OCI-M2 (cell line): Measurements from ENCODE around the gene ARHGEF1.
"Not testable (repeated sequence)": the region's sequence is repeated elsewhere in the genome, so short reads cannot be mapped to it uniquely, and the experiment has no call there.

ENCODE experiments used
- DNase-seq: peaks from one replicate; lab custom pipeline; 2025; ENCODE audit not compliant: unreplicated experiment; lab: John Stamatoyannopoulos, UW

ARHGEF1 gene

DNA sequence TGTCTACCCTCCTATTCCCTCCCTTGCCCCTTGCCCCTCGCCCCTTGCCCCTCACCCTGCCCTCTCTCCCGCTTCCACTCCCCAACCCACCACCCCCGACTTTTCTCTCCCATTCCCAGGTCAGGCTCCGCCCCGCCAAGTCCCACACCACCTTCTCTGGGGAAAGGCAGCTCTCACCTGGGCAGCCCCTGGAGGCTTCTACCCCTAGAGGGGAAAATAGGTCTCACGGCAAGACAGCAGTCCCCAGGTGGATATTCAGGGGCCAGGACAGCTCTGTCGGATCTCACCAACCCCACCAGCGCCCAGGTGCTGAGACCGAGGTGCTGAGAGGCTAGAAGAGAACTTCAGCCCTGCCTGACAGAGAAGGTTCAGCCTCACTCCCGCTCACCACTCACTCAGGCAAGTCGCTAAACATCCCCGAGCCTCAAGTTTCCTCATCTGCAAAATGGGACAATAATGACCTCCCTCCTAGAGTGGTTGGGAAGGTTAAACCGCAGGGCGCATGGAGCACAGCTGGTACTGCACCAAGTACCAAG lies 46.6 kb downstream of the ARHGEF1 start:
- no peak for DNase-seq

DNA sequence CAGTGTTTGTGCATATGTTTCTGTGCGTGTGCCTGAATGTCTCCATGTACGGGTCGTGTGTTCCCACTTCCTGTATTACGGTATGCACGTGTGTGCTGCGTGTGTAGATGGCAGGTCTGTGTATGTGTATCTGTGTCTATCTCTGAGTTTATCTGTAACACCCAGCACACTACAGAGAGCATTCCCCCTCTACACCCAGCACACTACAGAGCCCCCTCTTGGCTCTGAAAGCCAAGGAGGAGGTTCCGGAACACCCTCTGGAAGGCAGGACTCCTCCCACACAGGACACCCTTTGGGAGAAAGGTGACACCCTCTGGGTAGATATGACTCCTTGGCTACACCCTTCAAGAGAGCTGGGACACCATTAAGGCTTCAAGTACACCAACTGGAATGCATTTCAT lies 47.3 kb downstream of the ARHGEF1 start:
- no peak for DNase-seq

DNA sequence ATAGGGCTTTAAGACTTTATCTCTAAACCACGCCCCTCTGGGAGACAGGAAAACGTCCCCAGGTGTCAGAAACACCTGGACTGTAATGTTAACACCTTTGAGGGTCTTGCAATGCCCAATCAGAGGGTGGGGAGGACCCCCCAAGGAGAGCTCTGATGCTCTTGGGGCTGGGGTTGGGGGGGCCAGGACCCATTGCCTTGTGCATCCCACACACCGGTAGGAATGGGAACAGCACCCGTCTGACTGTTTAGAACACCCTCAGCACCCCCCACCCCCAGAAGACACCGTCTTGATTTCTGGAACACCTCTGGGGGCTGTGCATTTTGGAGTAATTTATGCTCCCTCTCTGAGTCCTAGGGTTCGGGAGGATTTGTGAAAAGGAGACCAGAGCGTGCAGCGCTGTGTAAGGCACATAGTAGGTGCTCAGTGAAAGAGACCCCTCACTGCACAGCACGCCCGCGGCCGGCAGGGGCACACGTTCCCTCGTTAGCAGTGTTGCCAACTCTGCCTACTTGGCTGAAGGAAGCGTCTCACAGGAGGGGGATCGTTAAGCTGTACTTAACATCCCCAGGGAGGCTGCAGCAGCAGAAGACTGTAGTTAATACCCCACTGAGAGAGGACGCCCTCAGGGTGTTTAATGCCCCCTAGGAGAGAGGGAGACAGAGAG lies 48.1 kb downstream of the ARHGEF1 start:
- no peak for DNase-seq

DNA sequence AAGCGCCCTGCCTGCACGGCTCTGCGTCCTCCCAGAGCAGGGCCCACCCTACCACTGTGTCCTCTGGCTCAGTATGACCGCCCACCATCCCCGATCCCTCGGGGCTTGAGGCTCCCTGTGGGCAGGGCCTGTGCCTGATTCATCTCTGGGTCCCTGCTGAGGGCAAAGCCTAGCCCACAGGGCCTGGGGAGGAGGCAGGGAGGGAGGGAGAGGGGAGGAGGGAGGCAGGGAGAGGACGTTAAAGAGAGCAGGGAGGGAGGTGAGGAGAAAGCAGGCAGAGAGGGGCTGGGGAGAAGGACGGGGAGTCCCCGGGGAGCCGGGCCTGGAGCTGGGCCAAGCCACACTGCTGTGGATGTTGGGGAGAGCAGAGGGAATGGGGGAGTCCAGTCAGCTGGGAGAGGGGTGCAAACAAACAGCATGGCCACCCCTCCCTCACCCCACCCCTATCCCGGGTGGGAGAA lies 49.3 kb downstream of the ARHGEF1 start:
- DNase-seq, result no peak

DNA sequence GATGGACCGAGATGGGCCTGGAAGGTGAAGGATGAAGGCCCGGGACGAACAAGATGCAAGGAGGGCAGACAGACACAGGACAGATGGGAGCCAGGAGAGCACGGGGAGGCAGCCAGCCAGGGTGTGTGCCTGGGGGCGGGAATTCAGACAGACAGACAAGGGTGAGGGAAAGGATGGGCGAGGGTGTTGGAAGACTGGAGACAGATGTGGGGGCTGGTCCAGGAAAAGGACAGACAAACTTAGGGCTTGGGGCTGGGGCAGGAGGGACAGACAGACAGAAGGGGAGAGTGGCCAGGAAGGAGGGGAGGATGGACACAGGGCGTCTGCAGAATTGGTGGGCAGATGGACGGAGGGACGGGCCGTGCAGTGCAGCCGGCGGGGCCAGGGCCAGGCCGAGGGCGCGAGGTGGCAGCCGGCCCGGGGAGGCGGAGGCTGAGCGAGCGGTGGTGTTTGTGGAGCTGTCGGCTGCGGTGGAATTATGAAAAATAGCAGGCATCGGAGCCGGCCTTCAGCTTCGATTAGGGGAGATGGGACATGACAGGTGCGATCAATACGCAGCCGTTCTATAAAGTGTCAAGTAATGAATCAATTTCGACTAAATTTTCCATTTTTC lies 49.8 kb downstream of the ARHGEF1 start:
- no peak for DNase-seq

DNA sequence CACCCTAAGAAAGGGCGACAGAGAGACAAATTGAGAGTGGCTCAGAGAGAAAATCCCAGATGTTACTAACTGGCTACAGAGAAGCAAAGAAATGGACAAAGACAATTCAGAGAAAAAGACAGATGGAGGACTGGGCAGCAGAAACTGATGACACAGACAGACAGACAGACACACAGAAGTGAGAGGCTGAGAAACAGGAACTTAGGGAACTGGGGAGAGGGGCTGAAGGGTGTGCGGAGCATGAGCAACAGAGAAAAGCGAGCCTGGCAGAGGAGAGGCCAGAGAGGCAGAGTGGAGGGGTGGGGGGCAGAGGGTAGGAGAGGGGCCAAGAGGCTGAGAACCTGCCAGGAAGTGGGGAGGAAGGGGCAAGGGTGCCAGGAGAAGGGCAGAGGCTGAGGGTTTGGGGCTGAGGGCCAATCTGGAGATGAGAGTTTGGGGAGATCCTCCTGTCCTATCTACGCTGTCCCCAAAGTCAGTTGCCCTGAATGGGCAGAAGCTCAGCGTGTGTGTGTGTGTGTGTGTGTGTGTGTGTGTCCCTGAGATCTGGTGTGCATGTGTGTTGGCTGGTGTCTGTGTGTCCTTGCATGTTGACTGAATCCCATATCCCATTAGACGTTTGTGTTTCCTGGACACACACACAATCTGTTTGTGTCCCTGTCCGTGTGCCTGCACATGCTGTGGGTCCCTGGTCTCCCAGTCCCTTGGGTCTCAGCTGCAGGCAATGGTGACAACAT lies 50.9 kb downstream of the ARHGEF1 start:
- DNase-seq, result no peak

DNA sequence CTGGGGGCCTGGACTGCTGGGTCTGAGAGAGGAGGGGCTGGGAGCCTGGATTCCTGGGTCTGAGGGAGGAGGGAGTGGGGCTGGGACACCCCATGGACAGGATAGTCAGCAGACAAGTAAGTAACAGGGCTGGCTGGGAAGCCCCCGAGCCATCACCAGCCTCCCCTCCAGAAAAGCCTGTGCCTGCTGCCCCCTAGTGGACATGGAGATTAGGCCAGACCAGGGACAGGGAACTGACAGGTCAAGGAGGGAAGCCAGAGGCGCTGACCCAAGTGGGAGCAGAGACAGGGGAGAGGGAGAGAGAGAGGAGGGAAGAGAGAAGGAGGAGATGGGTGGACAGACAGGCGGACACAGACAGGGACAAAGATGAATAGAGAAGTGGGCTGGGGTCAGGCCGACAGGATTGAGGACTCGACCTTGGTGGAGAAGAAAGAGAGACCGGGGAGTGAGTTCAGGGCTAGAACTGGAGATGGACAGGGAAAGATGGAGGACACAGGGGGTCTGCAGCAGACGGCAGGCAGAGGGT lies 51.9 kb downstream of the ARHGEF1 start:
- peak; percentile 69 for DNase-seq

DNA sequence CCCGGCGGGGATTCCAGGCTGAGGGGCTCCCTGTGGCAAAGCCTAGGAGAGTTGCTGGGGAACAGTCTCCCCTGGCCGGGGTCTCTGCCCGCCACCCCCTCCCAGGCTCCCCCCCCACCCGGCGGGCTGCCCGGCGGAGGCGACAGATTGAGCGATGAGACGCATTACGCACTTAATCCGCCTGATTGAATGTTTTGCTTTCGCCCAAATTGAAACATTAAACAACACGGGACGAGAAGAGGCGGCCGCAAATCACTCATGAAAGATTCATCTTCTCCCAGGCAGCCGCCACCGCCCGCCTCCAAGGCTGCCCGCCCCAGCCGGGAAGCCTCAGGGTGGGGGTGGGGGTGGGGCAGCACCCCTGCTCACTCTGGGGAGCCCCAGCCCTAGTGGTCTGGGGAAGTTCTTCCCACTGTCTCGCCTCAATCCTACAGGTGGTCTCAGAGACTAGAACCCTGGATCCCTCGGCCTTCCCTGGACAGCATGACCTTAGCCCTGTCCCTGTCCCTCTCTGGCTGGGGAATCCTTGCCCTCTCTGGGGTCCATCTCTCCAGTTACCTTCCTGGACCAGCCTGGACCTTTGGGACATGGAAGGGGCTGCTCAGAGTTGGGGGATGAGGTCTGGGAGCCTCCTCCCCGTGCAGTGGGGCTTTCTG lies 52.9 kb downstream of the ARHGEF1 start:
- no peak for DNase-seq

DNA sequence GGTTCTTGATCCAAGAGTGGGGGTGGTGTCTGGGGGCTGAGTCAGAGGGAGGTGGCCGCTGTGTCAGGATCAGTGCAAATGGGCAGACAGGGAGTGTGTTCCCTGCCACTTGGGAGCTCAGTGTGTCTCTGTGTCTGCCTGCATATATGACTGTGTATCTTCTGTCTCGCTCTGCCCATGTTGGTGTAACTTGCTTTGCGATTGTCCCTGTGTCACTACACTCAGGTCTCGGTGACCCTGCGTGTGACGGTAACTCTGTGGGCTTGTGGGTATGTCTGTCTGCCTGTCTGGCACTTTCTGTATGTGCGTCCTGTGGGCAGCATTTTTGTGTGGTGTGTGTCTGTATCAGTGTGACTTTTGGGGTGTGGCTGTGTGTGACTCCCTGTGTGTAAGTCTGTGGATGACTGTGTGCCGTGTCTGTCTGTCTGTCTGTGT lies 53.4 kb downstream of the ARHGEF1 start:
- no peak for DNase-seq

DNA sequence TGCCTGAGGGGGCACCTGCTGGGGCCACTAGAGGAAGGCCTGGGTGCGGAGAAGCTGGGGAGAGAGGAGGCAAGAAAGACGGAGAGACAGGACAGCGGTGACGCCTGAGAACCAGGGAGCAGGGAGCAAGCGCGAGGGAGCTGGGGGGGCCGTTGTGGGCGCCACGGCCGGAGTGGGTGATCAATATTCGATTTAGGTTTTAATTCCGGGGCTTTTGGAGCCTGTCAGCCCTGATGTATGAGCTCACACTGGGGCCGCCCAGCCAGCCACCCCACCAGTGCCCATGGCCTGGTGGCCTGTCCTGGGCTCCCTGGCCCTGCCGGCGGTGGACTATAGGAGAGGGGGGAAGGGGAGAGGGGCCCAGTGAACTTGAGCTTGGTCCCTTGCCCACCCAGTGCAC lies 54.0 kb downstream of the ARHGEF1 start:
- no peak for DNase-seq

DNA sequence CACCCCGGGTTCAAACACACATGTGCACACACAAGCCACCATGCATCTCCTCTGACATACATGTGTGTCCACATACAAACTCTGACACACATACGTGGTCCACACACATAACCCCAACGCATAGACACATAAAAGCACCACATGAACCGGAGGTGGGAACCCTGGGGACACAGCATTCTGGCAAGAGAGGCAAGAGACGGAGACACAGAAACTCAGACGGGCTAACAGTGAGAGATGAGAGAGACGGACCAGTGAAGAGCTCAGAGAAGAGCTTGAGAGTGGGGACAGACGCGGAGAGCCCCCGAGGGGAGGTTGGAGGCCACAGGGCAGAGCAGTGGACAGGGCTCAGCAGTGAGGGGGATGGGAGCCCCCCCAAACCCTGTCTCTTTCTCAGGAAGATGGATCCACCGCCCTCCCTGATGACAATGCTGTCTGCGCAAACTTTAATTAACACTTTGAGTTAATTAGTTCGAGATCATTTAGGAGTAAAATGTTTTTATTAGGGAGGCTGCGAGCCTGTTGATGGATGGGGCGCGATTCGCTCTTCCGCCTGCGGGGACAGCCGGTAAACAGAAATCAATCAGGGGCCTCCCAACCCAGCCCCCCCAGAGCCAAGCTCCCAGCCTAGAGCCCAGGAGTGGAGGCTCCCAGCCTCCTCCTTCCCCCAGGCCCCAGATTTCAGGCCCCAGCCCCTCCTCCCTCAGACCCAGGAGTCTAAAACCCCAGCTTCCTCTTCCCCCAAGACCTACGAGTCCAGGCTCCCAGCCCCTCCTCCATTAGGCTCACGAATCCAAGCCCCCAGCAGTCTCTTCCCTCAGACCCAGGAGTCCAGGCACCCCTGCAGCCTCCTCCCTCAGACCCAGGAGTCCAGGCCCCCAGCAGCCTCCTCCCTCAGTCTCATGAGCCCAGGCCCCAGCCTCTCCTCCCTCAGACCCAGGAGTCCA lies 54.8 kb downstream of the ARHGEF1 start:
- DNase-seq, result no peak

DNA sequence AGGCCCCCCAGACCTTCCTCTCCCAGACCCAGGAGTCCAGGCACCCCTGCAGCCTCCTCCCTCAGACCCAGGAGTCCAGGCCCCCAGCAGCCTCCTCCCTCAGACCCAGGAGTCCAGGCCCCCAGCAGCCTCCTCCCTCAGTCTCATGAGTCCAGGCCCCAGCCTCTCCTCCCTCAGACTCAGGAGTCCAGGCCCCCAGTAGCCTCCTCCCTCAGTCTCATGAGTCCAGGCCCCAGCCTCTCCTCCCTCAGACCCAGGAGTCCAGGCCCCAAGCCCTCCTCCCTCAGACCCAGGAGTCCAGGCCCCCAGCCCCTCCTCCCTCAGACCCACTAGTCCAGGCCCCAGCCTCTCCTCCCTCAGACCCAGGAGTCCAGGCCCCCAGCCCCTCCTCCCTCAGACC lies 56.2 kb downstream of the ARHGEF1 start:
- not testable (repeated sequence) for DNase-seq

DNA sequence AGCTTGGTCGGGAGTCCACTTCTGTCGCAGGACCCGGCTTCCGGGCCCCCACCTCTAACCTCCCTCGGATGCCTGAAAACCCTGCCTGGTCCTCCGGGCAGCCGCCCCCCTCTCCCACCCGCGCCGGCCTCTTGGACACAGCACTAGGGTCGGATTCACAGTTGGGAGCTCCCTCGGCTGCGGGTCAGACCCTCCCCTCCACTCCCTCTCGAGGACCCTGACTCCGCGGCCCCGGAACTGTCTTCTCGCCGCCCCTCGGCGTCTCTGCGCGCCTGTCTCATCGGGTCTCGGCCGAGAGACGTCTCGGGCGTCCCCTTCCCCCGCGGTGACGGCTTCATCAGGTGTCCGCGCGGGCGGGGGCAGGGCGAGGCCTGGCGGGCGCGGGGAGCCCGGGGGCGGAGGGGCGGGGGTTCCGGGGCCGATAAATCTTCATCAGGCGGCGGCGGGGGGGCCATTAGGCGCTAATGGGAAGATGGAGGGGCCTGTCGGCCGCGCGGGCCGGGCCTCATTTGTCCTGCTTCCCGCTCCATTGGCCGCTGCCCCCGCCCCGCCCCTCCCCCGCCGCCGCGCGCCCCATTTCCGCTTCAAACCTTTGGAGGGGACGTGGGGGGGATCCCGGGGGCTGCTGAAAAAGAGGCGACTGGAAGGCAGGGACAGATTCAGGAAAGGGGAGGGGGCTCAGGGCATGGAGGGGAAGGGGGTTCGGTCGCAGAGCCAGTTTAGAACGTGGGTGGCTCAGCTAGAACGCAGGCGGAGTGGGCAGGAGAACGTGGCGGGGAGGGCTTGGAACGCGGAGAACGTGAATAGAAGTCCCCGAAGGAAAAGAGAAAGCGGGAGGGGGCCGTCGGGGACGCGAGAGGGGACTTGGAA lies 57.1 kb downstream of the ARHGEF1 start:
- no peak for DNase-seq

DNA sequence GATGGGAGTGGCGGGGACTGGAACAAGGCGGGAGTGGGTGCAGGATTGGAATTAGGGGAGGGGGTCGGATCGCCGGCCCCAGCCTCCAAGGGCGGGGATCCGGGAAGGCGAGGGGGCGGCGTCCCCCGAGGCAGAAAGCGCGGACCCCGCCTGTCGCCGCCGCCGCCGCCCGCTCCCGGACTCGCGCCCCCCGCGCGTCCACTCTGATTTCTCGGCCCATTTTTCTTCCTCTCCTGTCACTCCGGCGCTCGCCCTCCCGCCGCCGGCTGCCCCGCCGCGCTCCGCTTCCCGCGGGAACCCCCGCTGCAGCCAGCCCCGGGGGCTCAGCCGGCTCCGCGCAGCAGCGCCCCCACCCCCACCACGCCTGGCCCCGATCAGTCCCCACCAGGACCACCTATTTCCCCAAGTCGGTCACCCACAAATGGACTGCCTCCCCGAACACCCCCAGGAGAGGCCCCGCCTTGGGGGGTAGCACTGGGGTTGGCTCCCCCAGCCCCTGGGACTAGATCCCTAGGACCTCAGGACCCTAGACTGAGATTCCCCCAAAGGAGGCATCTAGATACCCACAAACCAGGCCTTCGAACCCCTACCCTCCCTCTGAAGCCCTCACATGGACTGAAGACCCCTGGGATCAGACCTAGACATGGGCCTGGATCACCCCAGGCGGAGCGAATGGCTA lies 57.9 kb downstream of the ARHGEF1 start:
- DNase-seq, result no peak

DNA sequence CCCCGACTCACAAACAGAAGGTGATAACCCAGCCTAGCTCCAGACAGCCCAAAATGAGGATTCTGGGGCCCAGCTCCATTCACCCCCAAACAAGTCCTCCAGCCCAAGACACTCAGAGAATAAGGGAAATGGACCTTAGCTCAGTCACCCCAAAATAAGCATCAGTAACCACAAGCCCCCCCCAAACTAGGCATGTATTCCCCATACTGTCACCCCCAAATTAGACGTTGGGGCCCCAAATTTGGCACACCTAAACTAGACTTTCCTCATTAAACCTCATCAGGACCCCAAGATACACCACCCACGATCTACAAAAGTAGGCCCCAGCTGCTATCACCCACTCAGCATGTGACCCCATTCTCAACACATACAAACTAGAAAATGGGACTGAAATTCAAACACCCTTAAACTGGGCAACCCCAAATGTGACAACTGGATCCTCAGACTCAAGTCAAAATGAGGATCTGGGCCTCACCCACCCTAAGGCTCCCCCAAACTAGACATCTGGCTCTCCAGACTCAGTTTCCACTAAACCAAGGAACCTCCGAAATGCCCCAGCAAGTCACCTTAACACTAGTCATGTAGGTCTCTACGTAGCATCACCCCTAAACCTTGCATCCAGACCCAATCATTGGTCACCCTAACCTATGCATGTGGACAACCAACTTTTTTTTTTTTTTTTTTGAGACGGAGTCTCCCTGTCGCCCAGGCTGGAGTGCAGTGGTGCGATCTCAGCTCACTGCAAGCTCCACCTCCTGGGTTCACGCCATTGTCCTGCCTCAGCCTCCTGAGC lies 58.6 kb downstream of the ARHGEF1 start:
- DNase-seq, result no peak

DNA sequence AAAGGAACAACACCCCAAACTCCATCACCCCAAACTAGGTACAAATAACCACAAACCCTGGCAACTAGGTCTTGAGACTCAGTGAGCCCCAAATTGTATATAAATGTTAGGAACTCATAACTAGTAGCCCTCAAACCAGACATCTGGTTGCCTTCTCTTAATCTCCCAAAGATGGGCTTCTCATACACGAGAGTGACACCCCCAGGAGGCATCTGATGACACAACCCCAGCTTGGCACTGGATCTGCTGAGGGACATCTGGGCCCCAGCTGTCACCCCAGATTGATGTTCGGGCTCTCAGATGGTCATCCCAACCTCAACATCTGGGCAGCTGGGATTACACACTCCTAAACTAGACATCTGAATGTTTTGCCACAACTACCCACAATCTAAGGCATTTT lies 61.4 kb downstream of the ARHGEF1 start:
- no peak for DNase-seq

DNA sequence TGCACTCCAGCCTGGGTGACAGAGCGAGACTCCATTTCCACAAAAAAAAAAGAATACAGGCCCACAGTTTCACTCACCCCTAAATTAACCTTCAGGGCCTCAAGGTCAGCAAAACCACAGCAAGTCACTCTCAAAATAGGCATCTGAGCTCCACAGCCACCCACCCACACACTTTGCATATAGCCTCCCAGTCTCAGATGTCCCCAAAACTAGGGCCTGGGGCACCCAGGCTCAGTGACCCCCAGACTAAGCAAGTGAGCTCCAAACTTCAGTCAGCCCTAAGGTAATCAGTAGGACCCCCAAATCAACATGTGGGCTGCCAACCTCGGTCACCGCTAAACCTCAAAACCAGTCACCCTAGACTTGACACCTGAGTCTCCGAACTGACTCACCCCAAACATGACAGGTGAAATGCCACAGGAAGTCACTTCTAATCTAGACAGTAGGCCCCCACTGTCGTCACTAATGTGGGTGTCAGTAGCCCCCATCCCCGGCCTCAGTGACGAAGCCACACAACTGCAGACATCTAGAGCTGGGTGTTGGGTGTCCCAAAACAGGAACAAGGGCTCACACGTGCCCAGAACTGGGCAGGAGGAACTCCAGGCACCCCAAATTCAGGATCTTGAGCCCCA lies 62.3 kb downstream of the ARHGEF1 start:
- no peak for DNase-seq
